HEK293 (cell line): ENCODE results near the gene PPP1R18.
A peak's percentile ranks its signal among the peaks of the same experiment; 100 is the strongest.

Experiments
- BCL6B ChIP-seq: fragments of 450-650 bp; formaldehyde crosslinking; IDR thresholded peaks from 2 replicates; pipeline ENCODE4 v1.5.1; 2017; ENCODE audit warnings: missing biosample characterization, missing genetic modification characterization
- ELK4 ChIP-seq: IDR thresholded peaks from 2 replicates; pipeline ENCODE4 v1.6.1; 2011; ENCODE audit warnings: mild to moderate bottlenecking, low read depth, low read length, borderline replicate concordance
- KLF1 ChIP-seq: fragments of 450-650 bp; formaldehyde crosslinking; IDR thresholded peaks from 2 replicates; pipeline ENCODE4 v1.5.1; 2016; ENCODE audit warnings: missing biosample characterization, missing genetic modification characterization
- KLF9 ChIP-seq: fragments of 450-650 bp; formaldehyde crosslinking; IDR thresholded peaks from 2 replicates; pipeline ENCODE4 v1.5.1; 2016; ENCODE audit warnings: missing biosample characterization, missing genetic modification characterization, low read depth
- MEIS1 ChIP-seq: sonication (generic); formaldehyde crosslinking; IDR thresholded peaks from 2 replicates; pipeline ENCODE4 v1.8.1; 2022; ENCODE audit warnings: missing genetic modification reagents, mild to moderate bottlenecking, borderline replicate concordance
- MZF1 ChIP-seq: fragments of 450-650 bp; formaldehyde crosslinking; IDR thresholded peaks from 2 replicates; pipeline ENCODE4 v1.5.1; 2017; ENCODE audit warnings: missing biosample characterization, missing genetic modification characterization, borderline replicate concordance
- OVOL3 ChIP-seq: fragments of 450-650 bp; formaldehyde crosslinking; IDR thresholded peaks from 2 replicates; pipeline ENCODE4 v1.5.1; 2016; ENCODE audit warnings: missing biosample characterization, missing genetic modification characterization
- REPIN1 ChIP-seq: fragments of 450-650 bp; formaldehyde crosslinking; IDR thresholded peaks from 2 replicates; pipeline ENCODE4 v1.5.1; 2017; ENCODE audit warnings: missing biosample characterization, missing genetic modification characterization, low read depth
- SETDB1 ChIP-seq: IDR thresholded peaks from one replicate; pipeline ENCODE4 v1.6.1; 2017; ENCODE audit warnings: mild to moderate bottlenecking, low read length, moderate library complexity, mixed read lengths; ENCODE audit not compliant: insufficient read length
- SP3 ChIP-seq: fragments of 450-650 bp; formaldehyde crosslinking; IDR thresholded peaks from 2 replicates; pipeline ENCODE4 v1.5.1; 2016; ENCODE audit warnings: missing biosample characterization, missing genetic modification characterization
- TCF7L2 ChIP-seq: IDR thresholded peaks from 2 replicates; pipeline ENCODE4 v1.6.1; 2011; ENCODE audit warnings: low read depth, mild to moderate bottlenecking, inconsistent platforms, low read length, moderate library complexity, borderline replicate concordance
- YY1 ChIP-seq: fragments of 450-650 bp; formaldehyde crosslinking; IDR thresholded peaks from 2 replicates; pipeline ENCODE4 v1.5.1; 2018; ENCODE audit warnings: missing biosample characterization, missing genetic modification characterization
- ZFHX2 ChIP-seq: fragments of 450-650 bp; formaldehyde crosslinking; conservative IDR thresholded peaks from 2 replicates; pipeline ENCODE4 v1.5.1; 2016; ENCODE audit warnings: missing biosample characterization, missing genetic modification characterization
- ZNF16 ChIP-seq: fragments of 450-650 bp; formaldehyde crosslinking; IDR thresholded peaks from 2 replicates; pipeline ENCODE4 v1.5.1; 2016; ENCODE audit warnings: low read depth, missing biosample characterization, missing genetic modification characterization
- ZNF184 ChIP-seq: fragments of 450-650 bp; IDR thresholded peaks from 2 replicates; pipeline ENCODE4 v1.5.1; 2018; ENCODE audit warnings: missing biosample characterization, mild to moderate bottlenecking, missing genetic modification characterization
- ZNF248 ChIP-seq: fragments of 450-650 bp; formaldehyde crosslinking; IDR thresholded peaks from 2 replicates; pipeline ENCODE4 v1.5.1; 2017; ENCODE audit warnings: missing biosample characterization, missing genetic modification characterization
- ZNF274 ChIP-seq, 2 experiments: fragments of 200-500 bp in 1 of 2; fragments of 450-650 bp in 1 of 2; sonication (Bioruptor generic) in 1 of 2; formaldehyde crosslinking in 1 of 2; IDR thresholded peaks; 2 replicates each; pipeline versions ENCODE4 v1.5.1 to v1.6.1; 2014 to 2016; ENCODE audit warnings: borderline replicate concordance in 1 of 2, inconsistent platforms in 1 of 2, low read length in 1 of 2, missing biosample characterization in 1 of 2, missing genetic modification characterization in 1 of 2
- ZNF391 ChIP-seq: fragments of 450-650 bp; formaldehyde crosslinking; IDR thresholded peaks from 2 replicates; pipeline ENCODE4 v1.5.1; 2016; ENCODE audit warnings: low read depth, missing biosample characterization, missing genetic modification characterization, borderline replicate concordance
- ZNF416 ChIP-seq: fragments of 450-650 bp; formaldehyde crosslinking; IDR thresholded peaks from 2 replicates; pipeline ENCODE4 v1.5.1; 2016; ENCODE audit warnings: missing biosample characterization, missing genetic modification characterization
- ZNF423 ChIP-seq: fragments of 450-650 bp; formaldehyde crosslinking; IDR thresholded peaks from 2 replicates; pipeline ENCODE4 v1.5.1; 2016; ENCODE audit warnings: missing biosample characterization, missing genetic modification characterization
- ZNF510 ChIP-seq: fragments of 450-650 bp; formaldehyde crosslinking; IDR thresholded peaks from 2 replicates; pipeline ENCODE4 v1.5.1; 2018; ENCODE audit warnings: mild to moderate bottlenecking, missing genetic modification characterization, missing biosample characterization; ENCODE audit not compliant: insufficient replicate concordance
- ZNF549 ChIP-seq: fragments of 450-650 bp; IDR thresholded peaks from 2 replicates; pipeline ENCODE4 v1.5.1; 2018; ENCODE audit warnings: missing biosample characterization, missing genetic modification characterization, mild to moderate bottlenecking, inconsistent platforms, moderate library complexity
- ZNF626 ChIP-seq: fragments of 450-650 bp; sonication (Bioruptor Pico); formaldehyde crosslinking; IDR thresholded peaks from 2 replicates; pipeline ENCODE4 v1.5.1; 2018; ENCODE audit warnings: missing biosample characterization, missing genetic modification characterization, inconsistent platforms
- ZNF677 ChIP-seq: fragments of 450-650 bp; IDR thresholded peaks from 2 replicates; pipeline ENCODE4 v1.5.0; 2018; ENCODE audit warnings: missing biosample characterization, mild to moderate bottlenecking, missing genetic modification characterization, moderate library complexity
- ZNF776 ChIP-seq: fragments of 450-650 bp; formaldehyde crosslinking; IDR thresholded peaks from 2 replicates; pipeline ENCODE4 v1.5.0; 2017; ENCODE audit warnings: missing biosample characterization, missing genetic modification characterization, borderline replicate concordance
- TF ChIP-seq, protein P1 (sequence below): fragments of 450-650 bp; formaldehyde crosslinking; IDR thresholded peaks from 2 replicates; pipeline ENCODE4 v1.5.1; 2016; ENCODE audit warnings: missing biosample characterization, missing genetic modification characterization
- TF ChIP-seq, protein P2 (sequence below): fragments of 450-650 bp; formaldehyde crosslinking; IDR thresholded peaks from 2 replicates; pipeline ENCODE4 v1.5.1; 2017; ENCODE audit warnings: missing biosample characterization, mild to moderate bottlenecking, missing genetic modification characterization, moderate library complexity
- TF ChIP-seq, protein P3 (sequence below): fragments of 450-650 bp; formaldehyde crosslinking; IDR thresholded peaks from 2 replicates; pipeline ENCODE4 v1.5.1; 2016; ENCODE audit warnings: missing biosample characterization, missing genetic modification characterization
- TF ChIP-seq, protein P4 (sequence below): fragments of 450-650 bp; formaldehyde crosslinking; IDR thresholded peaks from 2 replicates; pipeline ENCODE4 v1.5.1; 2017; ENCODE audit warnings: missing biosample characterization, missing genetic modification characterization

PPP1R18 gene

GRCh38 chr6:30722280-30723112 is 36.1 kb upstream of the PPP1R18 start (continued):
- TF ChIP-seq, protein P1, sequence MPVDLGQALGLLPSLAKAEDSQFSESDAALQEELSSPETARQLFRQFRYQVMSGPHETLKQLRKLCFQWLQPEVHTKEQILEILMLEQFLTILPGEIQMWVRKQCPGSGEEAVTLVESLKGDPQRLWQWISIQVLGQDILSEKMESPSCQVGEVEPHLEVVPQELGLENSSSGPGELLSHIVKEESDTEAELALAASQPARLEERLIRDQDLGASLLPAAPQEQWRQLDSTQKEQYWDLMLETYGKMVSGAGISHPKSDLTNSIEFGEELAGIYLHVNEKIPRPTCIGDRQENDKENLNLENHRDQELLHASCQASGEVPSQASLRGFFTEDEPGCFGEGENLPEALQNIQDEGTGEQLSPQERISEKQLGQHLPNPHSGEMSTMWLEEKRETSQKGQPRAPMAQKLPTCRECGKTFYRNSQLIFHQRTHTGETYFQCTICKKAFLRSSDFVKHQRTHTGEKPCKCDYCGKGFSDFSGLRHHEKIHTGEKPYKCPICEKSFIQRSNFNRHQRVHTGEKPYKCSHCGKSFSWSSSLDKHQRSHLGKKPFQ (tag by site-specific recombination): no peak
- TF ChIP-seq, protein P2, sequence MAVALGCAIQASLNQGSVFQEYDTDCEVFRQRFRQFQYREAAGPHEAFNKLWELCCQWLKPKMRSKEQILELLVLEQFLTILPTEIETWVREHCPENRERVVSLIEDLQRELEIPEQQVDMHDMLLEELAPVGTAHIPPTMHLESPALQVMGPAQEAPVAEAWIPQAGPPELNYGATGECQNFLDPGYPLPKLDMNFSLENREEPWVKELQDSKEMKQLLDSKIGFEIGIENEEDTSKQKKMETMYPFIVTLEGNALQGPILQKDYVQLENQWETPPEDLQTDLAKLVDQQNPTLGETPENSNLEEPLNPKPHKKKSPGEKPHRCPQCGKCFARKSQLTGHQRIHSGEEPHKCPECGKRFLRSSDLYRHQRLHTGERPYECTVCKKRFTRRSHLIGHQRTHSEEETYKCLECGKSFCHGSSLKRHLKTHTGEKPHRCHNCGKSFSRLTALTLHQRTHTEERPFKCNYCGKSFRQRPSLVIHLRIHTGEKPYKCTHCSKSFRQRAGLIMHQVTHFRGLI: no peak
- TF ChIP-seq ZNF776 (tag by site-specific recombination): no peak
- TF ChIP-seq SETDB1: no peak
- TF ChIP-seq ZNF391 (tag by site-specific recombination): peak; percentile 55
- TF ChIP-seq ZNF16 (tag by site-specific recombination): no peak
- TF ChIP-seq ZNF626: no peak
- no peak for TF ChIP-seq MEIS1 (CRISPR knock-in tag)
- no peak for TF ChIP-seq SP3 (tag by site-specific recombination)
- TF ChIP-seq, protein P3, sequence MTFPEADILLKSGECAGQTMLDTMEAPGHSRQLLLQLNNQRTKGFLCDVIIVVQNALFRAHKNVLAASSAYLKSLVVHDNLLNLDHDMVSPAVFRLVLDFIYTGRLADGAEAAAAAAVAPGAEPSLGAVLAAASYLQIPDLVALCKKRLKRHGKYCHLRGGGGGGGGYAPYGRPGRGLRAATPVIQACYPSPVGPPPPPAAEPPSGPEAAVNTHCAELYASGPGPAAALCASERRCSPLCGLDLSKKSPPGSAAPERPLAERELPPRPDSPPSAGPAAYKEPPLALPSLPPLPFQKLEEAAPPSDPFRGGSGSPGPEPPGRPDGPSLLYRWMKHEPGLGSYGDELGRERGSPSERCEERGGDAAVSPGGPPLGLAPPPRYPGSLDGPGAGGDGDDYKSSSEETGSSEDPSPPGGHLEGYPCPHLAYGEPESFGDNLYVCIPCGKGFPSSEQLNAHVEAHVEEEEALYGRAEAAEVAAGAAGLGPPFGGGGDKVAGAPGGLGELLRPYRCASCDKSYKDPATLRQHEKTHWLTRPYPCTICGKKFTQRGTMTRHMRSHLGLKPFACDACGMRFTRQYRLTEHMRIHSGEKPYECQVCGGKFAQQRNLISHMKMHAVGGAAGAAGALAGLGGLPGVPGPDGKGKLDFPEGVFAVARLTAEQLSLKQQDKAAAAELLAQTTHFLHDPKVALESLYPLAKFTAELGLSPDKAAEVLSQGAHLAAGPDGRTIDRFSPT (tag by site-specific recombination): no peak
- no peak for TF ChIP-seq ZNF248
- no peak for TF ChIP-seq KLF9 (tag by site-specific recombination)
- TF ChIP-seq ZFHX2 (tag by site-specific recombination): no peak; the same call in 1 of the 2 replicates
- no peak for TF ChIP-seq TCF7L2
- TF ChIP-seq MZF1 (tag by site-specific recombination): peak; percentile 49; the same call in 1 of the 2 replicates
- no peak for TF ChIP-seq REPIN1 (tag by site-specific recombination)
- TF ChIP-seq ELK4: no peak
- TF ChIP-seq ZNF549 (tag by site-specific recombination): no peak
- TF ChIP-seq ZNF677: no peak
- no peak for TF ChIP-seq ZNF274 (IDR thresholded peaks at IDR 0.05; ENCODE audit: low read length)
- no peak for TF ChIP-seq ZNF274 (tag by site-specific recombination; IDR thresholded peaks at IDR 0.05; ENCODE audit: borderline replicate concordance)
- TF ChIP-seq, protein P4, sequence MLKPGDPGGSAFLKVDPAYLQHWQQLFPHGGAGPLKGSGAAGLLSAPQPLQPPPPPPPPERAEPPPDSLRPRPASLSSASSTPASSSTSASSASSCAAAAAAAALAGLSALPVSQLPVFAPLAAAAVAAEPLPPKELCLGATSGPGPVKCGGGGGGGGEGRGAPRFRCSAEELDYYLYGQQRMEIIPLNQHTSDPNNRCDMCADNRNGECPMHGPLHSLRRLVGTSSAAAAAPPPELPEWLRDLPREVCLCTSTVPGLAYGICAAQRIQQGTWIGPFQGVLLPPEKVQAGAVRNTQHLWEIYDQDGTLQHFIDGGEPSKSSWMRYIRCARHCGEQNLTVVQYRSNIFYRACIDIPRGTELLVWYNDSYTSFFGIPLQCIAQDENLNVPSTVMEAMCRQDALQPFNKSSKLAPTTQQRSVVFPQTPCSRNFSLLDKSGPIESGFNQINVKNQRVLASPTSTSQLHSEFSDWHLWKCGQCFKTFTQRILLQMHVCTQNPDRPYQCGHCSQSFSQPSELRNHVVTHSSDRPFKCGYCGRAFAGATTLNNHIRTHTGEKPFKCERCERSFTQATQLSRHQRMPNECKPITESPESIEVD (tag by site-specific recombination): no peak
- peak; percentile 36 for TF ChIP-seq KLF1
- no peak for TF ChIP-seq ZNF423
- TF ChIP-seq OVOL3 (tag by site-specific recombination): no peak
- TF ChIP-seq ZNF184 (tag by site-specific recombination): peak; percentile 69; the same call in 1 of the 2 replicates
- no peak for TF ChIP-seq YY1 (tag by site-specific recombination)
- TF ChIP-seq ZNF416 (tag by site-specific recombination): no peak
- no peak for TF ChIP-seq BCL6B
- TF ChIP-seq ZNF510 (tag by site-specific recombination): no peak
